Keratinocyte (primary cell): ENCODE data around the gene TLN1.

ENCODE experiments used
- CTCF ChIP-seq, 3 experiments: IDR thresholded peaks in 1 of 3; conservative IDR thresholded peaks in 1 of 3; optimal IDR thresholded peaks in 1 of 3; 2 replicates in 2 of 3; 3 replicates in 1 of 3; pipeline versions ENCODE3 to v1.5.1; 2011; ENCODE audit warnings: low read length in 3 of 3, mild to moderate bottlenecking in 3 of 3, moderate library complexity in 2 of 3, control low read depth in 1 of 3, inconsistent platforms in 1 of 3; ENCODE audit not compliant: insufficient read depth in 2 of 3; ENCODE audit errors: extremely low read depth in 1 of 3
- EZH2 ChIP-seq: IDR thresholded peaks from one replicate; pipeline ENCODE4 v1.6.1; 2012; ENCODE audit warnings: inconsistent platforms, mild to moderate bottlenecking, low read length, moderate library complexity

GRCh38 chr9:35714123-35714522, 17.9 kb downstream of the TLN1 start:
- TF ChIP-seq CTCF (optimal IDR thresholded peaks at IDR 0.05 in 1 of 3, IDR thresholded peaks at IDR 0.05 in 1 of 3, conservative IDR thresholded peaks at IDR 0.05 in 1 of 3; ENCODE audit: extremely low read depth in 1 of 3, insufficient read depth in 2 of 3, low read length in 3 of 3): no peak
- no peak for TF ChIP-seq EZH2
